Stomach (tissue), 9 donors: ENCODE results near the gene CISH. TPM values are rescaled to one million over a fixed set of nuclear protein-coding genes. Genes with fewer than 3 reads are reported as not detected.
A peak's percentile ranks its signal among the peaks of the same experiment; 100 is the strongest.

Experiments
- DNase-seq, 2 donors: peaks; one replicate each; pipeline versions ENCODE4 v3.0.0 to v3.0.0-alpha.2; 2013 to 2019
- H3K27ac ChIP-seq, 5 donors: fragments of 200-600 bp in 4 of 5; sonication (generic) in 4 of 5; one replicate each; pipeline ENCODE4 v1.5.1; 2013 to 2019; ENCODE audit warnings: mild to moderate bottlenecking in 1 of 5, moderate library complexity in 1 of 5
- H3K27me3 ChIP-seq, 3 donors: fragments of 200-600 bp; sonication (generic); one replicate each; pipeline ENCODE4 v1.5.1; 2017 to 2019; ENCODE audit warnings: mixed run types in 1 of 3
- H3K36me3 ChIP-seq, 4 donors: fragments of 200-600 bp; sonication (generic); 1 replicate in 3 of 4; 2 replicates in 1 of 4; pipeline ENCODE4 v1.5.1; 2016 to 2019
- H3K4me1 ChIP-seq, 4 donors: fragments of 200-600 bp; sonication (generic); one replicate each; pipeline ENCODE4 v1.5.1; 2016 to 2019
- H3K4me3 ChIP-seq, 4 donors: fragments of 200-600 bp; sonication (generic) in 3 of 4; one replicate each; pipeline ENCODE4 v1.5.1; 2016 to 2019; ENCODE audit warnings: mild to moderate bottlenecking in 1 of 4
- H3K9me3 ChIP-seq, 4 donors: fragments of 200-600 bp; sonication (generic); one replicate each; pipeline ENCODE4 v1.5.1; 2016 to 2019
- CTCF ChIP-seq, 7 experiments: fragments of 450-650 bp in 4 of 7; fragments of 200-600 bp in 3 of 7; sonication (generic) in 3 of 7; IDR thresholded peaks; one replicate each; pipeline ENCODE4 v1.5.1; 2016 to 2019; ENCODE audit warnings: antibody characterized with exemption in 7 of 7, control low read depth in 2 of 7, mild to moderate bottlenecking in 1 of 7
- EP300 ChIP-seq: sonication (generic); formaldehyde crosslinking; IDR thresholded peaks from one replicate; pipeline ENCODE4 v1.6.1; 2017; ENCODE audit warnings: antibody characterized with exemption
- POLR2A ChIP-seq, 4 donors: fragments of 450-650 bp; IDR thresholded peaks; one replicate each; pipeline ENCODE4 v1.6.1; 2016; ENCODE audit warnings: antibody characterized with exemption in 4 of 4, control low read depth in 2 of 4, mild to moderate bottlenecking in 1 of 4, moderate library complexity in 1 of 4
- POLR2AphosphoS5 ChIP-seq, 3 donors: sonication (generic); formaldehyde crosslinking; IDR thresholded peaks; one replicate each; pipeline ENCODE4 v1.6.1; 2016; ENCODE audit warnings: antibody characterized with exemption in 3 of 3
- WGBS, 5 donors: extraction: QIAGEN DNeasy Blood & Tissue Kit in 3 of 5; methylation state at CpG; one replicate each; pipeline versions ENCODE4 v1.1.5 to v1.1.7; 2013 to 2018; 5-methylcytosine and 5-hydroxymethylcytosine counted together
- intact Hi-C: fragments of 100-400 bp; cut with DNase I; formaldehyde crosslinking; loops from one replicate; pipeline ENCODE4 v1.15.1; 2023; ENCODE audit warnings: low total_unique reads
- polyA plus RNA-seq, 3 donors: library from polyadenylated mRNA; stranded (reverse); fragments of 200-250 nt; gene quantifications; one replicate each; pipeline ENCODE4 v1.2.3, GENCODE V29; 2013
- total RNA-seq, 5 donors: library from RNA; depleted of rRNA; stranded (reverse); fragments of >200 nt; gene quantifications; one replicate each; pipeline versions ENCODE4 v1.1.0 to v1.2.3, GENCODE V29; 2014 to 2016
- donor health status: healthy with polysubstance abuse.
- donor health status: Bipolar disorder and iron deficiency.
- donor health status: healthy.

The CISH gene
- total and polyA plus RNA-seq, 8 donors, result 1.8 to 11.5 (median 5.6) TPM

GRCh38 chr3:50605901-50606326 lies 5.7 kb downstream of the CISH start:
- Histone ChIP-seq H3K27me3 (no peaks in the 10 kb centered on the region), H3K36me3 (peaks cover 19 to 40% (median 39%) of the 10 kb centered on the region in 4 donors), H3K27ac (peak overlapping the region; percentile 62 to 98 (median 96)), H3K9me3 (no peaks in the 10 kb centered on the region), H3K4me3 (peak overlapping the region in 1 of 4 donors; percentile 26), H3K4me1 (peaks cover 80 to 100% (median 98%) of the 10 kb centered on the region in 4 donors)
- intact Hi-C loops, result no loop called here
- TF ChIP-seq POLR2AphosphoS5 (IDR thresholded peaks at IDR 0.05) (no peak), CTCF (IDR thresholded peaks at IDR 0.05) (no peak), EP300 (no peak), POLR2A (IDR thresholded peaks at IDR 0.05) (no peak)
- 32 to 56% (median 50%) methylated on average over 5 of the region's 5 CpGs for WGBS, 5 donors
- no peak for DNase-seq

GRCh38 chr3:50604628-50605588 lies 6.7 kb downstream of the CISH start:
- Histone ChIP-seq H3K36me3 (peaks cover 19 to 40% (median 39%) of the 10 kb centered on the region in 4 donors), H3K9me3 (no peaks in the 10 kb centered on the region), H3K4me3 (no peak overlapping the region), H3K4me1 (peaks cover 81 to 100% (median 98%) of the 10 kb centered on the region in 4 donors), H3K27ac (peak overlapping the region; percentile 62 to 98 (median 96)), H3K27me3 (no peaks in the 10 kb centered on the region)
- intact Hi-C loops, result no loop called here
- peak in 1 of 2 donors; percentile 87 for DNase-seq
- no peak for TF ChIP-seq POLR2A (IDR thresholded peaks at IDR 0.05)
- TF ChIP-seq POLR2AphosphoS5 (IDR thresholded peaks at IDR 0.05), result peak in 2 of 3 donors; percentile 34 to 60
- 43 to 69% (median 47%) methylated on average over 13 to 14 of the region's 14 CpGs for WGBS, 5 donors

GRCh38 chr3:50604110-50604621 lies 7.4 kb downstream of the CISH start:
- WGBS, 5 donors, result 79 to 85% (median 80%) methylated on average over 5 of the region's 5 CpGs

GRCh38 chr3:50603261-50604109 lies 8.1 kb downstream of the CISH start:
- Histone ChIP-seq H3K36me3 (peaks cover 19 to 40% (median 38%) of the 10 kb centered on the region in 4 donors), H3K4me1 (peaks cover 75 to 94% (median 91%) of the 10 kb centered on the region in 4 donors), H3K4me3 (no peak overlapping the region), H3K27ac (peak overlapping the region; percentile 92 to 98 (median 96)), H3K9me3 (no peaks in the 10 kb centered on the region), H3K27me3 (no peaks in the 10 kb centered on the region)
- intact Hi-C loops, result no loop called here
- 63 to 76% (median 73%) methylated on average over 4 of the region's 4 CpGs for WGBS, 5 donors
- no peak for DNase-seq
- TF ChIP-seq POLR2AphosphoS5 (IDR thresholded peaks at IDR 0.05) (no peak), CTCF (IDR thresholded peaks at IDR 0.05) (no peak), EP300 (no peak), POLR2A (IDR thresholded peaks at IDR 0.05) (no peak)

More at GRCh38 chr3:50604110-50604621, 7.4 kb downstream of the CISH start:
- Histone ChIP-seq H3K27me3 (no peaks in the 10 kb centered on the region), H3K4me3 (no peak overlapping the region), H3K9me3 (no peaks in the 10 kb centered on the region), H3K36me3 (peaks cover 19 to 40% (median 39%) of the 10 kb centered on the region in 4 donors), H3K4me1 (peaks cover 76 to 100% (median 96%) of the 10 kb centered on the region in 4 donors), H3K27ac (peak overlapping the region; percentile 92 to 98 (median 96))
- intact Hi-C loops, result no loop called here
- DNase-seq, result no peak
- no peak for TF ChIP-seq CTCF (IDR thresholded peaks at IDR 0.05)
- TF ChIP-seq POLR2AphosphoS5 (IDR thresholded peaks at IDR 0.05), result no peak
- no peak for TF ChIP-seq POLR2A (IDR thresholded peaks at IDR 0.05)
- no peak for TF ChIP-seq EP300
